A673 (cell line): Measurements from ENCODE around the gene ALDOC.

Experiments
- CTCF ChIP-seq: fragments of 300-800, 200-600 bp; sonication (generic); conservative IDR thresholded peaks from 2 replicates; pipeline ENCODE4 v1.5.1; 2017; ENCODE audit warnings: low read depth, mild to moderate bottlenecking, antibody characterized with exemption, low read length, moderate library complexity, mixed read lengths
- EZH2 ChIP-seq: fragments of 200-600 bp; sonication (generic); IDR thresholded peaks from 2 replicates; pipeline ENCODE4 v1.6.1; 2017; ENCODE audit warnings: borderline replicate concordance, low read depth, mild to moderate bottlenecking, mixed read lengths, antibody characterized with exemption, low read length; ENCODE audit not compliant: poor library complexity, severe bottlenecking

GRCh38 chr17:28620010-28620409 is 43.3 kb upstream of the ALDOC start:
- TF ChIP-seq CTCF = no peak
- no peak for TF ChIP-seq EZH2
